A549 treated with Hydrocortisone at 1 μM for 4 hours (cell line): ENCODE data around the gene RAD51D. TPM values are rescaled to one million over a fixed set of nuclear protein-coding genes. Genes with fewer than 3 reads are reported as not detected.

Experiments used
- total RNA-seq: library from RNA; stranded (reverse); fragments of 200-300 nt; extraction: Qiagen RNA extraction; gene quantifications from 5 replicates; pipeline ENCODE4 v1.2.3, GENCODE V29; 2022

Gene RAD51D
- total RNA-seq, result 26.6 to 31.1 TPM (median 30.1 TPM) in 5 replicates

GRCh38 chr17:35119370-35120165 is at the start of gene RAD51D:
RAD51D (minus strand) TSS chr17:35119860; CDS start chr17:35119613, 247 bp downstream.

GRCh38 chr17:35147375-35147905 is 27.8 kb upstream of the RAD51D start, which contains the start of gene UNC45B:
UNC45B (plus strand) TSS chr17:35147817; CDS start chr17:35148264, 447 bp downstream.

GRCh38 chr17:35141681-35142466 is 22.2 kb upstream of the RAD51D start, which contains the start of gene NLE1:
NLE1 (minus strand) TSS chr17:35142303; CDS start chr17:35142275, 28 bp downstream.

GRCh38 chr17:35121315-35121714 is 1.7 kb upstream of the RAD51D start, which contains the start of gene FNDC8:
FNDC8 (plus strand) TSS chr17:35121615; CDS start chr17:35121694, 79 bp downstream.

GRCh38 chr17:35063514-35064223 is 56.0 kb downstream of the RAD51D start, which contains the start of gene RFFL:
RFFL (minus strand) TSS chr17:35063707; CDS start chr17:35026553, 37,154 bp downstream.

Other genes starting within 250 kb of the RAD51D start
- 1.1 to 2.3 TPM (median 1.5 TPM) in 5 replicates for gene CCT6B, start 158.4 kb downstream of the RAD51D start, total RNA-seq
- gene ZNF830, start 158.3 kb downstream of the RAD51D start, total RNA-seq, result 13.5 to 17.7 TPM (median 13.9 TPM) in 5 replicates
- gene LIG3, start 139.3 kb downstream of the RAD51D start, total RNA-seq, result 14.1 to 23.5 TPM (median 17.2 TPM) in 5 replicates
- 42.4 to 54.1 TPM (median 52.2 TPM) in 5 replicates for gene RFFL, start 56.2 kb downstream of the RAD51D start, total RNA-seq
- gene FNDC8, start 1.8 kb upstream of the RAD51D start, total RNA-seq, result 0.06 to 0.16 TPM (median 0.08 TPM) in 5 replicates
- gene NLE1, start 22.4 kb upstream of the RAD51D start, total RNA-seq, result 34.2 to 36.1 TPM (median 35.4 TPM) in 5 replicates
- gene UNC45B, start 28.0 kb upstream of the RAD51D start, total RNA-seq, result not detected in 5 replicates
- not detected in 5 replicates for gene SLC35G3, start 74.5 kb upstream of the RAD51D start, total RNA-seq
- gene SLFN5, start 123.2 kb upstream of the RAD51D start, total RNA-seq, result 2.5 to 3.3 TPM (median 3.2 TPM) in 5 replicates